ENCODE results near the gene GDF10.
A peak's percentile ranks its signal among the peaks of the same experiment; 100 is the strongest.

The GDF10 gene, protein sequence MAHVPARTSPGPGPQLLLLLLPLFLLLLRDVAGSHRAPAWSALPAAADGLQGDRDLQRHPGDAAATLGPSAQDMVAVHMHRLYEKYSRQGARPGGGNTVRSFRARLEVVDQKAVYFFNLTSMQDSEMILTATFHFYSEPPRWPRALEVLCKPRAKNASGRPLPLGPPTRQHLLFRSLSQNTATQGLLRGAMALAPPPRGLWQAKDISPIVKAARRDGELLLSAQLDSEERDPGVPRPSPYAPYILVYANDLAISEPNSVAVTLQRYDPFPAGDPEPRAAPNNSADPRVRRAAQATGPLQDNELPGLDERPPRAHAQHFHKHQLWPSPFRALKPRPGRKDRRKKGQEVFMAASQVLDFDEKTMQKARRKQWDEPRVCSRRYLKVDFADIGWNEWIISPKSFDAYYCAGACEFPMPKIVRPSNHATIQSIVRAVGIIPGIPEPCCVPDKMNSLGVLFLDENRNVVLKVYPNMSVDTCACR

GRCh38 chr10:47299611-47300428 is at the start of gene GDF10:
TSS of gene GDF10 (plus strand) at chr10:47300197. CDS start at chr10:47300652, 455 bp downstream.
- peak; percentile 14 for DNase-seq

DNA sequence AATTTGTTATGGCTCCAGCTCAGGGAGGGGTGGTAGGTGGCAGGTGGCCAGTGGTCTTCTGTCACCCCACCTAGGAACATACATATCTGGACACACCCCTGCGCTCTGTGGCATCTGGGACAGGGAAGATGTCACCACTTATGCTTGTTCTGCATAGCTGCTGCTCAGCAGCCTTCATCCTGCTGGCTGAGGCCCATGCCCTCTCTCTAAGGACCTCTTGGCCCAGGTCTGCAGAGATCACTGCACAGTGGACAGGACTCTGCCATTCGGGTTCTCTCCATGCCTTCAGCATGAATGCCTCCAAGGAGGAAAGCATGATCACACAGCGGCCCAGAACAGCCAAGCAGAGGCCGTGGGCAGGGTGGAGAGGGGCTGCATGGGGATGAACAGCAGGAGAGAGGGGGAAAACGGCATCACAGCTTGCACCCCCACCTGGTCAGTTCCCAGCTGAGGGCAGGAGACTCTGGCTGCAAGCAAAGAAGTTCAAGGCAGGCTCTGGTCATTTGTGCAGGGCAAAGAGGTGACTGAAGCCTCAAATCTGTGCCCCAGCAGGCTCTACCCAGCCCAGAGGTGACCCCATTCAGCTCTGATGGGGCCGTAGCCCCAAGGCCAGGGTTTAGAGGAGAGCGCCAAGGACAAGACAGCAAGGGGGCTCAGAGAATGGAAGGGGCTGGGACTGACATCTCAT is 47.8 kb upstream of the GDF10 start:
- no peak for DNase-seq

DNA sequence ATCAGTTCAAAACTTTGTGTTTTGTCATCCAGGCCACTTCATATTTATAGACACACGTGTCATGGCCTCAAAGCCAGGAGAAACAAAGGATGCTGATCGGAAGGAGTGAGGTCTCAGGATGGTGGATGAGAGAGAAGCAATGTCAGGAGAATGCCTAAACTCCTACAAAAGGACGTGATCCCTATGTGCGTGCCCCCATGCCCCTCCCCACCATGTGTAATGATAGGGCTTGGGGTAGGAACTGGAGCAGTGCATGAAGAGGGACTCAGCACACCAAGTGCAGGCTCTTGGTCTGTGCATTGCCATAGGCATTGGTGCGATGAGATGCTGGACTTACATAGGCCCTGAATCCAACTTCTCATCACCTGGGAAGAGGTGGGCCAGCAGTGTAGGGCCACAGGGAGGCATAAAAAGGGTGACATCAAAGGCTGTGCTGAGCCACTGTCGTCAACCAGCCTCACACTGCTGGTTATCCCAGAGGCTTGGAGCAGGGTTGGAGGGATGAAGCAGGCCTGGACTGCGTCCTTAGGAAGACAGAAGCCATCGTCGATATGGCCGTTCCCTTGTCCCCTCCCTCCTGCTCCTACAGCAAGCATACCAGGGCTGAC is 46.9 kb upstream of the GDF10 start:
- no peak for DNase-seq

GRCh38 chr10:47253651-47254375 is 46.2 kb upstream of the GDF10 start:
- DNase-seq = no peak

GRCh38 chr10:47254611-47255010 is 45.4 kb upstream of the GDF10 start:
- no peak for DNase-seq

- no peak for DNase-seq
Observed at GRCh38 chr10:47255033-47255813, 44.8 kb upstream of the GDF10 start.

DNA sequence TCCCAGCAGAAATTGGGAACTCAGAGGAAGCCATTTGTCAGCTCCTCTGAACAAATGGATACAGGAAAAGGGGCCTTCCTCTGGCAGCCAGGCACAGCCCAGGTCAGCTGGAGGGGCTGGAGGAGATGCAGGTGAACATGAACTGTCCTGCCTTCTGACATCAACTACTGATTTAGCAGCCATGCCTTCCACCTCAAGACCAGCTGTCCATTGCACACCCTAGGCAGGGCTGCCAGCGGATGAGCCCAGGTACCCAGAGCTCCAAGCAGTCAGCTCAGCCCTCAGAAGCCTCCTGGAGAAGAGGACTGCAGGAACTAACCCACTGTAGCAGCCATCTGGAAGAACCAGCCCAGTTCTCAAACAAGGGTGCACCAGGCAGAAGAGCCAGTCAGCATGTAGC is 44.1 kb upstream of the GDF10 start:
- DNase-seq = no peak

- peak; percentile 26 for DNase-seq
Observed at GRCh38 chr10:47256751-47257336, 43.2 kb upstream of the GDF10 start.

DNA sequence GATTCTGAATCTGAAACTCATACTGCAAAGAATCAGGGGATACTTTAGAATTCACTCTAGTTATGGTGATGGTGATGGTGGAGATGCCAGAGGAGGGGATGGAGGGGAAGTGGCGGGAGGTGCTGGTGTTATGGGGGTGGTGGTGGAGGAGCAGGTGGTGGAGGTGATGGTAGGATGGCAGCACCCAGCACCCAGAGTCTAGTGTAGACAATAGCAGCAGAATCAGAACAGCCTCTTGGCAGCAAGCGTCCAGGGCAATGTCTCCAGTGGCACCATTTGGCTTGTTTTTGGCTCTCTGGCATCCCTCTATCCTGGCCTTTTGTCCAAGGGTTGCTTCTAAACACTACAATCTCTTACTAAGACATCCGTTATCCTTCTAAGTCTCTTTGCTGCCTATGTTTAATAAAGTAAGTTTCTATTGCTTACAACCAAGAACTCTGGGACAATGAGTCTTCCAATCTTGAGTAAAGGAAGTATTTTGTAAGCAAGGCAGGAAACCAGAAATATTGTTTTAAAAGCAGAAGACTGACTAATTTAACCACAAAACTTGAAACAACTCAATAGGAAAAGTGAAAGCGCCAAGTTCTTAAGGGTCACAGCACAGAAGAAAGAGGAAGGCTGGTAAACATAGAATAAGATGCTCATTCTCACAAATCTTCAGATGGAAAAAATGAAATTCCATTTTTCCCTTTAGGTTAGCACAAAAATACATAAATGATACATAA is 42.4 kb upstream of the GDF10 start:
- no peak for DNase-seq

DNA sequence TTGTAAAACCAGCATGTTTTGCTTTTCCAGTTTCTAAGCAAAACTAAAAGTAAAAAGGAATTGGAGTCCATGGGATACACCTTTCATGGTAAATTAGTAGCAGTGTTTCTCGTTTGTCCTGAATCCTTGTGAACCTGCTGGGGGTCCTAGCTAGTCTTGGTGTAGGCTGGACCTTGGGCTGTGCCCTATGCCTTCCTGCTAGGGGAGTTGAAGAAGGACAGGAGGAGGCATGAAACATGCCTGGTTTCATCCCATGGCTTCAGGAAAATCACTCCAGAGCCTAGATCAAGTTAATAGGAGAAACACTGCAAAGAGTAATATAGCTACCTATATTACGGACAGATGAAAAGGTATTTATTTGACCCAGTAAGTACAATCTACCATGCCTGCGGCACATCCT is 41.1 kb upstream of the GDF10 start:
- no peak for DNase-seq

- DNase-seq = no peak
Observed at GRCh38 chr10:47259466-47259865, 40.5 kb upstream of the GDF10 start.

DNA sequence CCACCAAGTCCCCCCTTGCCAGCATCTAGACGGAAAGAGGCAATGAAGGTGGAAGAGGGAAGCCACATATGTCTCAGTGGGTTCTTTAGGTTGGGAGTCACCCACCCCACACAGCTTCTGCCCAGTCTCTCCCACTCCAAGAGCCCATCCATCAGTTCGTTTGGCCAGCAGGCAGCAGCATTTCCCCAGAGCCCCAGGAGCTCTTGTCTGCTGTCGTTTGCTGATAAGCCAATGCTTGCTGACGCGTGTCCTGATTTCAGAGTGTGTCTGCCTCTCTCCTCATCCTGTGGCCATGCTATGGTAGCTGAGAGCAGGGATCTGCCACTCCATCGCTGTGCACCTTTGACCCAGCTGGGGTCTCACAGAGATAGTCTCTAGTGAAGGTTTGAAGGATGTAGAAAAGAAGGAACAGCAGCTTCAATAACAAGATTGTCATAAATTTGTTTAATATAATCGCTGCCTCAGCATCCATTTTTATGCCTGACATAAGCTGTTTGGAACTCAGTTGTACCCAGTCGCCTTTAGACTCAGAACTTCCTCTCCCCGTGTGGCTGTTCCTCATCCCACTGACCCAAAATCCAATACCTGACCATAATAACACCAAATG is 39.4 kb upstream of the GDF10 start:
- peak; percentile 22 for DNase-seq

DNA sequence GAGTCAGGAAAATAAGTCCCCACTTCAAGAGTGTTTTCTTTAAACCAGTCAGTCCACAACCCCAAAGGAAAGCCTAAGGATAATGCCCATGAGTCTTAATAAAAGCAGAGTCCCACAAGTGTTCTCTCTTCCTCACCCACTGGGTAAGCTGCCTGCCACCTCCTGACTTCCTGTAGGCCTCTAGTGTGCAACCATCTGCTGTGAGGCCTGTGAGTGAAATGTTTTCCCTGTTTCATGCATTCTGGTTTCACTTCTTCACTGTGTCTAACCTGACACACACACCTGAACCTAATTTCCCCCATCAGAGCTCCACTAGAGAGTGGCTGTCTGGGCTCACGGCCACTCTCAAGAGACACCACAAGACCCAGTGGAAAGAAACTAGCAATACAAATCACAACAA is 38.9 kb upstream of the GDF10 start:
- DNase-seq = peak; percentile 49

GRCh38 chr10:47261556-47261955 is 38.4 kb upstream of the GDF10 start:
- no peak for DNase-seq

- DNase-seq = no peak
Observed at GRCh38 chr10:47262606-47263533, 37.1 kb upstream of the GDF10 start.

DNA sequence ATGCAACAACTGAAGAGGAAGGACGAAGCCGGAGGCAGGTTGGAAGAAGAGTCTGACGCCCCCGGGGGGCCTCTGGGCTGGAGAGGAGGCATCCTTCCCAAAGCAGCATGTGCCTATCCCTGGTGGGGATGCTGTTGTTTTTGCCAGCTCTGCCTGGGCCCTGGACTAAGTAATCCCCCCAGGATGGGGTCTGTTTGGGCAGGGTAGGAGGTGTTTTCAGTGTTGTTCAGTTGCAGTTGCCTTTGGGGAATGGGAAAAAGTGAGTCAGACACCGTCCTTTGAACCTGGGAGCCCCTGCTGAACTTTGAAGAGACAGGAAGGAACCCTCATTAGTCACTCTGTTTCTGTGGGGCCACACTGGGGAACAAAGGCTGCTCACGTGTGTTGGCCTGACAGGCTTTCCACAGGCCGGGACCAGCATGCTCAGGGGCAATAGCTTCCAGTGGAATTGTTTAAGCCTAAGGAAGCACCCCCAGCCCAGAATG is 35.2 kb upstream of the GDF10 start:
- DNase-seq = peak; percentile 76

DNA sequence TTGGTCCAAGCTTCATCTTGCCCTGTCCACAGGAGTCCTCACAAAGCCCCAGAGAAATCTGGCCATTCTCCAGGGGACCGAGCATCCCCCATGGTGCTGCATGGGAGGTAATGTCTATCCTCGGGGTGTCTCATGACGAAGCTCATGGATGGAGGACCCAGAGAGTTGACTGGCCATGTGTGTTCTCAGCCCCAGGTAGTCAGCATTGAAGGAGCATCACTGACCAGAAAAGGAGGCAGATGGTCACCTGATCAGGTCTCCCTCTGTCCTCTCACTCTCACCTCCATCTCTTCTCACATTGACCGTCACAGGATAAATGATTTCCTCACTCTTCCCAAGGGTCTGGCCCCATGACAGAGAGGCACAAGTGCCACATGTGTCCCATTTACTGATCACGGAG is 33.4 kb upstream of the GDF10 start:
- DNase-seq = no peak

DNA sequence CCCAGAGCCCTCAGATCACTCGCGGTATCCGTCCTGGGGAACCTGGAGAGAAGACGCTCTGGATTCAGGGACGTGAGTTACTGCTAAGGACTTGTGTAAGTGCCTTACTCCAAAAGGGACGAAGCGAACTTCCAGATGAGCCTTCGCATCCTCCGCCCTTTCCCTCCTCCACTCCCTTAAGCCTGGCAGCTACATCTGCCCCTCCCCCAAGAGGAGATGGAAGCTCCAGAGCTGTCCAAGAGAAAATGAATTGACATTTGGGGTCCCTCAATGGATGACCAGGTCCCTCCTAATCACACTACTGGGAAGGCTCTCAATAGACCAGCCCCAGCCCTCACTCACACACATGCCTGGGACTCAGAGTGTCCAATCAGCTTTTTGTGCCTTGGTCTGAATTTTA is 31.3 kb upstream of the GDF10 start:
- DNase-seq = no peak

- DNase-seq = no peak
Observed at GRCh38 chr10:47269294-47269693, 30.7 kb upstream of the GDF10 start.

Data from stimulated activated CD4-positive, alpha-beta T cell treated with anti-CD3 and anti-CD28 coated beads, Interleukin-1b, Interleukin-23, amount 100 ng/mL, for 48 hours (primary cell).